Stimulated activated CD4-positive, alpha-beta T cell treated with anti-CD3 and anti-CD28 coated beads, Interleukin-15, amount 100 ng/mL, for 1 hour (primary cell): Measurements from ENCODE around the gene CLDN25.
A peak's percentile ranks its signal among the peaks of the same experiment; 100 is the strongest.
"Not testable (repeated sequence)": the region's sequence is repeated elsewhere in the genome, so short reads cannot be mapped to it uniquely, and the experiment has no call there.

Experiments
- DNase-seq, 2 donors: peaks; one replicate each; pipeline ENCODE4 v3.0.0-alpha.2; 2020; ENCODE audit warnings: low read depth in 1 of 2, low spot score in 1 of 2

CLDN25 gene

GRCh38 chr11:113779496-113779895 lies at the start of gene CLDN25:
TSS of gene CLDN25 (plus strand) at chr11:113779796. CDS start at chr11:113779796, 0 bp downstream.
- no peak for DNase-seq

GRCh38 chr11:113730887-113731726 lies 48.5 kb upstream of the CLDN25 start:
- no peak for DNase-seq

GRCh38 chr11:113732092-113732491 lies 47.5 kb upstream of the CLDN25 start:
- DNase-seq, result no peak

- DNase-seq, result no peak
These were observed 43.3 kb upstream of the CLDN25 start for GRCh38 chr11:113736323-113736722.

GRCh38 chr11:113752932-113753331 lies 26.7 kb upstream of the CLDN25 start:
- DNase-seq, result no peak

GRCh38 chr11:113760241-113760640 lies 19.4 kb upstream of the CLDN25 start:
- no peak for DNase-seq

GRCh38 chr11:113763040-113763439 lies 16.6 kb upstream of the CLDN25 start:
- not testable (repeated sequence) for DNase-seq

- DNase-seq, result no peak
These were observed 14.9 kb upstream of the CLDN25 start for GRCh38 chr11:113764527-113765219.

- DNase-seq, result no peak
These were observed 7.6 kb upstream of the CLDN25 start for GRCh38 chr11:113771964-113772363.

GRCh38 chr11:113773092-113773415 lies 6.5 kb upstream of the CLDN25 start:
- DNase-seq, result no peak

- peak; percentile 79 to 88 for DNase-seq
These were observed 6.0 kb upstream of the CLDN25 start, which contains the start of gene ZW10 for GRCh38 chr11:113773416-113774173. TSS of gene ZW10 (minus strand) at chr11:113773692. CDS start at chr11:113773666, 26 bp downstream.

- DNase-seq, result no peak
These were observed 5.5 kb upstream of the CLDN25 start for GRCh38 chr11:113774174-113774503.

GRCh38 chr11:113778111-113778910 lies 1.3 kb upstream of the CLDN25 start:
- no peak for DNase-seq

- no peak for DNase-seq
These were observed 2.1 kb downstream of the CLDN25 start for GRCh38 chr11:113781682-113782081.

GRCh38 chr11:113782134-113782533 lies 2.5 kb downstream of the CLDN25 start:
- no peak for DNase-seq

GRCh38 chr11:113789016-113789415 lies 9.4 kb downstream of the CLDN25 start:
- DNase-seq, result not testable (repeated sequence)

- no peak for DNase-seq
These were observed 10.2 kb downstream of the CLDN25 start for GRCh38 chr11:113789675-113790320.

GRCh38 chr11:113796663-113797259 lies 17.2 kb downstream of the CLDN25 start:
- DNase-seq, result no peak

- DNase-seq, result no peak
These were observed 23.0 kb downstream of the CLDN25 start for GRCh38 chr11:113802621-113803020.

- DNase-seq, result no peak
These were observed 26.0 kb downstream of the CLDN25 start for GRCh38 chr11:113805640-113806039.
